Fibroblast of skin of left quadriceps (primary cell): ENCODE data around the gene NCAM2.

ENCODE experiments used
- DNase-seq, 2 experiments: peaks; one replicate each; pipeline ENCODE4 v3.0.0-alpha.2; 2013; ENCODE audit warnings: low read depth in 2 of 2

Gene NCAM2

GRCh38 chr21:21213297-21213696, 215.1 kb downstream of the NCAM2 start:
- no peak for DNase-seq

- DNase-seq, result no peak
Observed at GRCh38 chr21:21216047-21216446, 217.8 kb downstream of the NCAM2 start.

DNA sequence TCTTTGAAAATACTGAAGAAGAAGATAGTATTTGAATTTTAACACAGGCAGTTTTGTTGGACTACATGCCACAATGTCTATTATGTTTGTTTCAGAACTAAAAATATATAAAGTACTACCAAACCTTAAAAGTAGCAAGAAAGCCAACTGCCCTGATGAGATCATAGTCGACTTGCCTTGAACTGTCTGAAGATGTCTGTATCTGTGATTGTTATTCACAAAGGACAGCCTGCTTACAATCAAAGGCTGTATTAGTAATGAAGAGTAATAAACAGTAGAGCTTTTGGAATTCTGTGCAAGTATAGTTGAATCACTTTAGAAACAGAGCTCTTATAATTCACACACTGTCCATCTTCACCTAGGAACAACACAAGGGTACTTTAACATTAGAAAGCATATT, 228.3 kb downstream of the NCAM2 start:
- DNase-seq, result no peak

GRCh38 chr21:21230672-21231071, 232.5 kb downstream of the NCAM2 start:
- DNase-seq, result peak in 1 of 2 experiments; percentile 2

DNA sequence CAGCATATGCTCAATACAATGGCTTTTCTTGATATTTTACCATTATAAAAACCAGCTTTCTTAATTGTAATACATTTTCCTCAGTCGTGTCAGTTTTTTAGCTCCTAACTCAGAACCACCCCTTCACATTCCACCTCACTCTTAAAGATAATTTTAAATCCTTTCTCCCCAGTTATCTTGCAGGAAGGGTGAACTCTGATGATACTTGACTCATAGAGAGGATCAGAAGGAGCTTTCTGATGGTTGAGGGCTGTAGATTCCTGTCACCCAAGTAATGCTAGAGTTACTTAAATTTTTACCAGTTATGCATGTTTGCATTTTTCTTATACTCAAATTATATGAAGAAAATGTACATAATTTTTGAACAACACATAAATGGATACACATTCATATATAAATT, 233.7 kb downstream of the NCAM2 start:
- no peak for DNase-seq

- DNase-seq, result peak; percentile 11 to 12
Observed at GRCh38 chr21:21232320-21232719, 234.1 kb downstream of the NCAM2 start.

DNA sequence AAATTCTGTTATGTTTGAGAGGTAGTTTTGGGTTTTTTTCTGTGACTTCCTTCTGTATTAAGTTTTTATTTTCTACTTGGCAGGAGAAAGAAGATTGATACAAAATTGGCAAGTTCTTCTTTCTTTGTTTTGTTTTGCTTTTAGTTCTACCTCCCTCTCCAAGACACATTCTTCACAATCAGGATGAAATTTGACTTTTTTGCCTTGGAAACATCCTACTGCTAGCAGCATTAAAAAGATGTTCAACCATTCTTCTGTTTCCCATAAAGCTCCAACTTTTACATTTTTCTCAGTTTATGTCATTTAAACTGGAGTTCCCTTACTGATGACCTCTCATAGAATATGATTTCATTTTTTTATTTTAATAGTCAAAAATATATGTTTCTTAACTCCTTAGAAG, 234.8 kb downstream of the NCAM2 start:
- no peak for DNase-seq

GRCh38 chr21:21236996-21237395, 238.8 kb downstream of the NCAM2 start:
- no peak for DNase-seq

GRCh38 chr21:21238629-21239400, 240.6 kb downstream of the NCAM2 start:
- no peak for DNase-seq

DNA sequence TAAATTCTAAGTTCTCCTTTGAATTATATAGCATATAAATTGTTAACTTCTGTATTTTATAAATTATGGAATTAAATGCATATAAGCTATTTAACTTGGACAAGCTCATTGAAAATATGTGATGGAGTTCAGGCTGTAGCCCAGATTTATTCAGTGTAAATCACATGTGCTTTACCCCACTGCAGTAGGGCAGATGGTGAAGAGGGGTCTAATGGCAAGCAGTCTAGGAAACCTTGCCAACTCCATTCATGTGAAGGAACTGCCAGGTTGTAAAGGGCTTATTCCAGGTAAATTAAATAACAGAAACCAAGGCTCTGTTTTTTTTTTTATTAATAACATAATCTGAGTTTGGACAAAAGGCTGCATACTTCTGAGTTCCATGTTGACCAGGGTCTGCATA, 243.2 kb downstream of the NCAM2 start:
- DNase-seq, result no peak

DNA sequence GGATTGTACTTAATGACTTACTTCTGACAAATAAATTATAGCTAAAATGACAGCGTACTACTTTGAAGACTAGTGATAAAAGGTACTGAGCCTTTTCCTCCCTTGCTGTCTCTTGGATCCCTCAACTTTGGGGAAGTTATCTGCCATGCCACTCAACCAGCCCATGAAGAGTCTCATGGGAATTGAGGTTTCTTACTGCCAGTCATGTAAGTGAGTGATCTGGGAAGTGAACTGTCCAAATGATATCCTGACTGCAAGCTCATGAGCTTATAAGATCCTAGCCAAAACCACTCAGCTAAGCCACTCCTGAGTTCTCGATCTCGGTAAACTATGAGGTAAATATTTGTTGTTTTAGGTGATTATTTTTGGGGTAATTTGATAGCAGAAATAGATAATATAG, 247.8 kb downstream of the NCAM2 start:
- DNase-seq, result no peak

DNA sequence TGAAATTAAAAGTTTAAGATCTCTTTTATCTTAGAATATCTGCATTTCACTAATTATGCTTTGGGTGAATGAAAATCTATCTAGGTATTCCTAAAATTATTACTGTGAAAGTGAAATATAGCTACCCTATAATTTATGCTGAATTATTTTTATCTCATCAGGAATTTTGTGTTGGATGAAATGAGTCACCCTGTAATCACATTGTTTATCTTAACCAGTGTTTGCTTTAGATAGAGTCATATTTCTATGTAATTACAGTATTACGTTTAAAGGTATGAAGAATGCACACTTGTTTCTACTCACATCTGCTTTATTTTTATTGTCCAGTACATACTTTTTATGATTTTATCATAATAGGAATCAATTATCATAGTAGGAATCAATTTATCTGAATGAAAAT, 249.2 kb downstream of the NCAM2 start:
- DNase-seq, result no peak

- DNase-seq, result no peak
Observed at GRCh38 chr21:21262048-21262447, 263.8 kb downstream of the NCAM2 start.

DNA sequence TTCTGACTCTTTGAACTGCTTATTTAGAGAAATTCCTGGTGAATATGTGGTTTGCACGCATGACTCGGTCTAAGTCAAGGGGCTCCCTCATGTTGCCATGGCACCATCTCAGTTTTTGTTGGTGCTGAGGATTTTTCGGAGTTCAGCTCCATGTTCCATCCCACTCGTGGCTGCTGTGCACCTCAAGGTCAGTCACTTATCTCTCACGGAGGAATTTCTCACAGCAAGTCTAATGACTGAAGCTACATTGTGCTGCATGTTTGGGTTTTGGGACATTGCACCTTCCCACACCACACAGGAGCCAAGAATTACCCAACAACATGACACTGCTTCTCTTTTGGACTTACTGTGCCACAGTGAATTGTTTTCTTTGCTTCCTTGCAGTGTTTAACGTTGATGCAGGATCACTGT, 269.9 kb downstream of the NCAM2 start:
- DNase-seq, result no peak

- no peak for DNase-seq
Observed at GRCh38 chr21:21268885-21269284, 270.7 kb downstream of the NCAM2 start.

- DNase-seq, result no peak
Observed at GRCh38 chr21:21279193-21279901, 281.1 kb downstream of the NCAM2 start.

- DNase-seq, result no peak
Observed at GRCh38 chr21:21283810-21284209, 285.6 kb downstream of the NCAM2 start.

DNA sequence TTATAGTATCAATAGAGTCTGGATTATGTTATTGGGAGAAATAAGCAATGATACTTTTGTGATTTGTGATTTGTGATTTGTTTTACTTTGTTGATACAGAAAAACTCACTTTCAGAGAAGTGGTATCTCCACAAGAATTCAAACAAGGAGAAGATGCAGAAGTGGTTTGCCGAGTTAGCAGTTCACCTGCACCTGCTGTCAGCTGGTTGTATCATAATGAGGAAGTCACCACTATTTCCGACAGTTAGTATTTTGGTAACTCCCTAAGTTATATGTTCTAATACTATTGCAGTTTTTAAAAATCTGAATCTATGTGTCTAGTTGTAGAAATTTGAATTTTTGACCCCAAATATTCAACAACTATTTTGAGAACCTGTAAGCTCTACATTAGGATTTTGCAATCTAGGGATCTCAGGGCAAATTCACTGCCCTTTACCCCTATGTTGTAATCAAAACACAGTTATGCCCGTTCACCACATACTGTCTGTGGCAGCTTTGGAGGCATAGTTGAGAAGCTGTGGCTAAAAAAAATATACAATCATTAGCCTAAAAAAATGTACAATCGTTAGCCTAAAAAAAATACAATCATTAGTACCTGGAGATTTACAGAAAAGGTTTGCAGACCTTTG, 288.1 kb downstream of the NCAM2 start:
- DNase-seq, result no peak

DNA sequence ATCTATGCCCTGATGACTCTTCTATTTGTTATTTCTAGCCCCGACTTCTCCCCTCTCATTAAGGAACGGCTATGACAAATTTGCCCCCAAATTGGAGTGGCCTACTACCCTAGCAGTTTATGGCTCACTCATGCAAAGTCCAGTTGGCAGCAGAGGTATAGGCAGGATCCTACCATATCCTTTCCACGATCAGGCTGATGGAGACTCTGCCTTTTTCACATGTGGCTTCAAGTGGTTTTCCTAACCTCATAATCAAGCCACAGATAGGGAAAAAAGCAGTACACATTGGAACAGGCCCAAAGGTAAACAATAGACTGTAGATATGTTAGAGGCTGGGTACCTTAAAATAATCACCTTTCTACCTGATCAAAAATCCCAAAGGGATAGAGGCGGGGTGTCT, 292.5 kb downstream of the NCAM2 start:
- DNase-seq, result no peak

DNA sequence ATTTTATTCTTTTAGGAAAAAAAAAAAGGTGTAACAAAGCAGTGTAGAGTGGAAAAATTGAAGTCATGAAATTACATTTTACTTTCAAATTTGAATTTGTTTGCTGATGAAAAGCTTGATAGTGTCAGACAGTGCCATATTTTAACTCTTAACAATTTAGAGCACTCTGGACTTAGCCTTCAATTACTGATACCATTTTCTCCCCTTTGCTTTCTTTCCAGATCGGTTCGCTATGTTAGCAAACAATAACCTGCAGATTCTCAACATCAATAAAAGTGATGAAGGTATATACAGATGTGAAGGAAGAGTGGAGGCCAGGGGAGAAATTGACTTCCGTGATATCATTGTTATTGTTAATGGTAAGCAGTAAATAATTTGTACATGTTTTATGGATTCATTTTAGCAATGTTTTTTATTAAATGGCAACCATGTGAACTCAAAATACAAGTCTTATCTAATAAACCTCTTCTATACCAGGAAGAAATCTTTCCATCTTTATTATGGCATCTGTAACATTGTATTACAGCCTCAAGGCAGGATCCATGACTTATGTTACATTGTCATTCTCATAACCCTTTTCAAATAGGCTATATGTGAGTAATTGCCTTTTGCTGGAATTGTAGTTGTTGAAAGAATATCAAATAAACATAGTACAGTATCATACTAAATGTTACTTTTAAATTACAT, 293.8 kb downstream of the NCAM2 start:
- DNase-seq, result no peak

DNA sequence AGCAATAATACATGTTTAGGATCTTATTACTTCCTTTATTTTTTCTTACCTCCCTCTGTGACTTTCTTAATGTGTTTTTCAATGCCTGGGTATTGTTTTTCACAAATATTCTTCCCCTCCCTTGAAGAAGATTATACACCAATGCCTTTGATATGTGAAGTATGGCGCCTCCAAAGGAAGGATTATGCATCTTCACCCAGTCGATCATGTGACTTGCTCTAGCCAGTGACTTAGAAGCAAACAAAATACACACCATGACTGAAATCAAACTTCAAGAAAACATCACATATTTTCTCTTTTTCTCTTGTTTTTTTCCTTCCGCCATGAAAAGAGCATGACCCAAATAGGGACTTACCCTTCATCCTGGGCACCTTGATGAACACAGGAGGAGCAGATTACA, 297.1 kb downstream of the NCAM2 start:
- DNase-seq, result no peak

GRCh38 chr21:21297211-21297610, 299.0 kb downstream of the NCAM2 start:
- no peak for DNase-seq
